Smooth muscle cell (in vitro differentiated cells): Measurements from ENCODE around the gene SRSF10. TPM values are rescaled to one million over a fixed set of nuclear protein-coding genes. Genes with fewer than 3 reads are reported as not detected.
A peak's percentile ranks its signal among the peaks of the same experiment; 100 is the strongest.

Experiments used
- DNase-seq: peaks from one replicate; lab custom pipeline; 2025; ENCODE audit not compliant: unreplicated experiment; lab: John Stamatoyannopoulos, UW
- H2AFZ ChIP-seq: fragments of 200-600 bp; sonication (generic); 2 replicates; pipeline ENCODE4 v1.6.0; 2016; ENCODE audit warnings: antibody characterized with exemption, low read depth, mild to moderate bottlenecking
- H3F3A ChIP-seq: fragments of 200-600 bp; sonication (generic); 2 replicates; pipeline ENCODE4 v1.6.0; 2017; ENCODE audit warnings: antibody characterized with exemption, low read depth
- H3K27ac ChIP-seq: fragments of 200-600 bp; sonication (generic); 2 replicates; pipeline ENCODE4 v1.5.1; 2016; ENCODE audit warnings: low read depth, mild to moderate bottlenecking
- H3K27me3 ChIP-seq: fragments of 200-600 bp; sonication (generic); 2 replicates; pipeline ENCODE4 v1.6.1; 2016; ENCODE audit warnings: low read depth, mild to moderate bottlenecking
- H3K36me3 ChIP-seq: fragments of 200-600 bp; sonication (generic); 2 replicates; pipeline ENCODE4 v1.5.1; 2016; ENCODE audit warnings: low read depth
- H3K4me1 ChIP-seq: fragments of 200-600 bp; sonication (generic); 2 replicates; pipeline ENCODE4 v1.5.1; 2016; ENCODE audit warnings: low read depth
- H3K4me2 ChIP-seq: fragments of 200-600 bp; sonication (generic); 2 replicates; pipeline ENCODE4 v1.6.0; 2016; ENCODE audit warnings: mild to moderate bottlenecking
- H3K4me3 ChIP-seq: fragments of 200-600 bp; sonication (generic); 2 replicates; pipeline ENCODE4 v1.5.1; 2016; ENCODE audit warnings: mild to moderate bottlenecking
- H3K79me2 ChIP-seq: fragments of 200-600 bp; sonication (generic); 2 replicates; pipeline ENCODE4 v1.6.0; 2016; ENCODE audit warnings: low read depth, mild to moderate bottlenecking
- H3K9ac ChIP-seq: fragments of 200-600 bp; sonication (generic); 2 replicates; pipeline ENCODE4 v1.6.0; 2016; ENCODE audit warnings: low read depth
- H3K9me3 ChIP-seq: fragments of 200-600 bp; sonication (generic); replicated peaks from 2 replicates; pipeline ENCODE4 v1.5.1; 2016; ENCODE audit warnings: low read depth
- H4K20me1 ChIP-seq: fragments of 200-600 bp; sonication (generic); 2 replicates; pipeline ENCODE4 v1.6.0; 2016; ENCODE audit warnings: low read depth
- WGBS: methylation state at CpG from one replicate; pipeline ENCODE4 v1.1.7; 2016; ENCODE audit warnings: low lambda C conversion rate; 5-methylcytosine and 5-hydroxymethylcytosine counted together
- polyA plus RNA-seq: library from polyadenylated mRNA; unstranded; fragments of >200 nt; fragmentation: Nextera tagmentation; extraction: Ambion mirVana; gene quantifications from 2 replicates; pipeline ENCODE4 v1.2.1, GENCODE V29; 2016
- total RNA-seq: library from RNA; depleted of rRNA; stranded (reverse); fragments of >200 nt; gene quantifications from 2 replicates; pipeline ENCODE4 v1.2.3, GENCODE V29; 2014
- TF ChIP-seq, protein P1 (sequence below): fragments of 200-600 bp; sonication (generic); IDR thresholded peaks from 2 replicates; pipeline ENCODE4 v1.5.1; 2017; ENCODE audit warnings: borderline replicate concordance, mild to moderate bottlenecking, antibody characterized with exemption; ENCODE audit not compliant: insufficient read depth, poor library complexity, severe bottlenecking

SRSF10 gene
- 93.7 and 111 TPM in 2 replicates for total RNA-seq
- polyA plus RNA-seq = 86.8 and 87.1 TPM in 2 replicates

GRCh38 chr1:23979881-23980727, at the start of gene SRSF10:
TSS of gene SRSF10 (minus strand) at chr1:23980327. CDS start at chr1:23980255, 72 bp downstream.
- Histone ChIP-seq H4K20me1 (peaks cover 46% of the 10 kb centered on the region), H3K79me2 (peaks cover 50% of the 10 kb centered on the region), H3K9ac (peak within 1 kb of the TSS; percentile 100), H3F3A (peaks cover 6% of the 10 kb centered on the region), H2AFZ (peak within 1 kb of the TSS; percentile 57), H3K4me2 (peak within 1 kb of the TSS; percentile 99), H3K36me3 (no peaks in the 10 kb centered on the region), H3K27me3 (no peaks in the 10 kb centered on the region), H3K4me3 (peak within 1 kb of the TSS; percentile 100), H3K9me3 (no peaks in the 10 kb centered on the region), H3K27ac (peak within 1 kb of the TSS; percentile 94), H3K4me1 (peaks cover 29% of the 10 kb centered on the region)
- TF ChIP-seq, protein P1, sequence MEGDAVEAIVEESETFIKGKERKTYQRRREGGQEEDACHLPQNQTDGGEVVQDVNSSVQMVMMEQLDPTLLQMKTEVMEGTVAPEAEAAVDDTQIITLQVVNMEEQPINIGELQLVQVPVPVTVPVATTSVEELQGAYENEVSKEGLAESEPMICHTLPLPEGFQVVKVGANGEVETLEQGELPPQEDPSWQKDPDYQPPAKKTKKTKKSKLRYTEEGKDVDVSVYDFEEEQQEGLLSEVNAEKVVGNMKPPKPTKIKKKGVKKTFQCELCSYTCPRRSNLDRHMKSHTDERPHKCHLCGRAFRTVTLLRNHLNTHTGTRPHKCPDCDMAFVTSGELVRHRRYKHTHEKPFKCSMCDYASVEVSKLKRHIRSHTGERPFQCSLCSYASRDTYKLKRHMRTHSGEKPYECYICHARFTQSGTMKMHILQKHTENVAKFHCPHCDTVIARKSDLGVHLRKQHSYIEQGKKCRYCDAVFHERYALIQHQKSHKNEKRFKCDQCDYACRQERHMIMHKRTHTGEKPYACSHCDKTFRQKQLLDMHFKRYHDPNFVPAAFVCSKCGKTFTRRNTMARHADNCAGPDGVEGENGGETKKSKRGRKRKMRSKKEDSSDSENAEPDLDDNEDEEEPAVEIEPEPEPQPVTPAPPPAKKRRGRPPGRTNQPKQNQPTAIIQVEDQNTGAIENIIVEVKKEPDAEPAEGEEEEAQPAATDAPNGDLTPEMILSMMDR = no peak
- peak; percentile 88 for DNase-seq
- WGBS = under 1% methylated on average over 78 of the region's 84 CpGs

DNA sequence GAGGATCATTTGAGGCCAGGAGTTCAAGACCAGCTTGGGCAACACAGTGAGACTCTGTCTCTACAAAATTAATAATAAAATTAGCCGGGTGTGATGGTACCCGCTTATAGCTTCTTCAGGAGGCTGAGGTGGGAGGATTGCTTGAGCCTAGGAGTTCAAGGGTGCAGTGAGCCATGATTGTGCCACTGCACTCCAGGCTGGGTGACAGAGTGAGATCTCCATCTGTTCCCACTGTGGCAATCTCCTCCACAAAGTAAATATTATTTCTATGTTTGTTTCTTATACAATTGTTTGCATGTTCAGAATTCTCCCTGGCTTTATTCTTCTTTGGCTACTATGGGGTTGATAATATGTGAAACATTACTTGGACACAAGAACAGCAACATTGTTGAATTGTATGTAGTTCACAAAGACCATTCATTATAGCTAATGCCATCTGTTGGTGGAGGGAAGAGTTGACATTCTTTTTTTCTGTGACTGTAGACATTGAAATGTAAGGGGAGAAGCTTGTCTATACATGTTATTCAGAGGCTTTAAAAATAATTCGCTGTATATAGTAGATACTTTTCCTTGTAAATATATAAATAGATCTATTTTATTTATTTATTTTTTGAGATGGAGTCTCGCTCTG, 47.8 kb upstream of the SRSF10 start:
- no peak overlapping the region for H3K9ac ChIP-seq
- H3K79me2 ChIP-seq = no peaks in the 10 kb centered on the region
- H4K20me1 ChIP-seq = no peaks in the 10 kb centered on the region
- H3F3A ChIP-seq = no peaks in the 10 kb centered on the region
- H2AFZ ChIP-seq = no peak overlapping the region
- H3K4me2 ChIP-seq = no peak overlapping the region
- no peak overlapping the region for H3K4me3 ChIP-seq
- 83% methylated on average over 4 of the region's 4 CpGs for WGBS
- no peak for DNase-seq
- TF ChIP-seq, protein P1 = peak; percentile 47
- H3K27ac ChIP-seq = no peak overlapping the region
- H3K27me3 ChIP-seq = no peaks in the 10 kb centered on the region
- H3K9me3 ChIP-seq = no peaks in the 10 kb centered on the region
- no peaks in the 10 kb centered on the region for H3K4me1 ChIP-seq
- H3K36me3 ChIP-seq = no peaks in the 10 kb centered on the region

GRCh38 chr1:24022581-24023361, 42.6 kb upstream of the SRSF10 start:
- 37% methylated on average over 4 of the region's 4 CpGs for WGBS
- Histone ChIP-seq H3K79me2 (no peaks in the 10 kb centered on the region), H4K20me1 (no peaks in the 10 kb centered on the region), H3K9me3 (no peaks in the 10 kb centered on the region), H3F3A (peaks cover 3% of the 10 kb centered on the region), H3K36me3 (no peaks in the 10 kb centered on the region), H3K27ac (peak overlapping the region; percentile 82), H3K9ac (peak overlapping the region; percentile 58), H3K4me2 (peak overlapping the region; percentile 58), H2AFZ (no peak overlapping the region), H3K27me3 (no peaks in the 10 kb centered on the region), H3K4me1 (peaks cover 3% of the 10 kb centered on the region), H3K4me3 (no peak overlapping the region)
- TF ChIP-seq, protein P1 = no peak
- no peak for DNase-seq
